ENCODE data around the gene SFMBT2.

DNA sequence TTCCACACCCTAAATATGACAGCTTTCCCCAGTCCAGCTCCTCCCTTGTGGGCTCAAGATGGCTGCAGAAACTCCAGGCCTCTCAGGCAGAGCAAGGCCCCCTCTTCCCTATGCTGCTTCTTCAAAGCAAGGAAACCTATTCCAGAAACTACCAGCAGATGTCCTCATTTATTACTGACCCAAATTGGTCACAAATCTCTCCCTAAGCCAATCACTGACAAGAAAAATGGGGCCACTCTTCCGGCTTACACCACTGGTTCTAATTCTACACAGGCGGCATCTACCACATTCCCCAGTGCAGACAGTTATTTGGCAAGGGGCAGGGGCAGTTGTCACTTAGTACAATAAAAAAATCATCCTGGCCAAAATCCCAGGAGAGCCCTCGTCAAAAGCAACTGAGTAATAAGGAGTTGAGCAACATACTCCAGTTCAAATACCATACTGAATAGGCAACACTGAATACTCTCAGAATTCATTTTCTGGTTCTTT lies 150.4 kb downstream of the SFMBT2 start:
- no peak for TF ChIP-seq EP300 (IDR thresholded peaks at IDR 0.05)
- TF ChIP-seq, protein P1, sequence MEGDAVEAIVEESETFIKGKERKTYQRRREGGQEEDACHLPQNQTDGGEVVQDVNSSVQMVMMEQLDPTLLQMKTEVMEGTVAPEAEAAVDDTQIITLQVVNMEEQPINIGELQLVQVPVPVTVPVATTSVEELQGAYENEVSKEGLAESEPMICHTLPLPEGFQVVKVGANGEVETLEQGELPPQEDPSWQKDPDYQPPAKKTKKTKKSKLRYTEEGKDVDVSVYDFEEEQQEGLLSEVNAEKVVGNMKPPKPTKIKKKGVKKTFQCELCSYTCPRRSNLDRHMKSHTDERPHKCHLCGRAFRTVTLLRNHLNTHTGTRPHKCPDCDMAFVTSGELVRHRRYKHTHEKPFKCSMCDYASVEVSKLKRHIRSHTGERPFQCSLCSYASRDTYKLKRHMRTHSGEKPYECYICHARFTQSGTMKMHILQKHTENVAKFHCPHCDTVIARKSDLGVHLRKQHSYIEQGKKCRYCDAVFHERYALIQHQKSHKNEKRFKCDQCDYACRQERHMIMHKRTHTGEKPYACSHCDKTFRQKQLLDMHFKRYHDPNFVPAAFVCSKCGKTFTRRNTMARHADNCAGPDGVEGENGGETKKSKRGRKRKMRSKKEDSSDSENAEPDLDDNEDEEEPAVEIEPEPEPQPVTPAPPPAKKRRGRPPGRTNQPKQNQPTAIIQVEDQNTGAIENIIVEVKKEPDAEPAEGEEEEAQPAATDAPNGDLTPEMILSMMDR (IDR thresholded peaks at IDR 0.05): peak; percentile 40 to 66

Measured in suprapubic skin (tissue), 3 donors.